Calu3 (cell line): ENCODE data around the gene GDPD5. TPM values are rescaled to one million over a fixed set of nuclear protein-coding genes. Genes with fewer than 3 reads are reported as not detected.

Source experiments
- BruUV-seq: library from RNA; stranded (reverse); fragments of 400-500 nt; replicated peaks from 2 replicates; lab custom pipeline; 2021; lab: Mats Ljungman, UMichigan
- CTCF ChIA-PET: fragments of 300-600 bp; sonication (Branson Sonifier 250); formaldehyde crosslinking; loops from one replicate; lab custom pipeline; 2022; ENCODE audit warnings: antibody characterized with exemption; lab: Charles Lee
- DNase-seq: peaks from one replicate; pipeline ENCODE4 v3.0.0; 2022
- H3K27ac Mint-ChIP-seq: one replicate; pipeline ENCODE4 v1.8.0; 2022; ENCODE audit warnings: mixed read lengths; ENCODE audit not compliant: unreplicated experiment
- H3K27me3 Mint-ChIP-seq: one replicate; pipeline ENCODE4 v1.8.0; 2022; ENCODE audit warnings: mixed read lengths; ENCODE audit not compliant: unreplicated experiment
- H3K36me3 Mint-ChIP-seq: one replicate; pipeline ENCODE4 v1.8.0; 2022; ENCODE audit warnings: mild to moderate bottlenecking, moderate library complexity, mixed read lengths; ENCODE audit not compliant: insufficient read depth, unreplicated experiment
- H3K4me1 Mint-ChIP-seq: one replicate; pipeline ENCODE4 v1.8.0; 2022; ENCODE audit warnings: mild to moderate bottlenecking, low read depth, mixed read lengths; ENCODE audit not compliant: unreplicated experiment
- H3K4me3 Mint-ChIP-seq: one replicate; pipeline ENCODE4 v1.8.0; 2022; ENCODE audit warnings: mild to moderate bottlenecking, low read depth, moderate library complexity, mixed read lengths; ENCODE audit not compliant: unreplicated experiment
- H3K9me3 Mint-ChIP-seq: one replicate; pipeline ENCODE4 v1.8.0; 2022; ENCODE audit warnings: low read depth, mixed read lengths; ENCODE audit not compliant: unreplicated experiment
- CTCF ChIP-seq: fragments of 200-600 bp; IDR thresholded peaks from one replicate; pipeline ENCODE4 v1.8.0; 2022; ENCODE audit warnings: antibody characterized with exemption; ENCODE audit not compliant: unreplicated experiment
- intact Hi-C: fragments of 100-400 bp; cut with micrococcal nuclease; formaldehyde crosslinking; loops from one replicate; pipeline ENCODE4 v1.10.0; 2022; ENCODE audit not compliant: unreplicated experiment
- total RNA-seq: library from RNA; stranded (reverse); gene quantifications from 2 replicates; pipeline ENCODE4 v1.2.3, GENCODE V29; 2022

Gene GDPD5
- total RNA-seq, 1 experiment from 2014 or later, result 7.0 TPM

DNA sequence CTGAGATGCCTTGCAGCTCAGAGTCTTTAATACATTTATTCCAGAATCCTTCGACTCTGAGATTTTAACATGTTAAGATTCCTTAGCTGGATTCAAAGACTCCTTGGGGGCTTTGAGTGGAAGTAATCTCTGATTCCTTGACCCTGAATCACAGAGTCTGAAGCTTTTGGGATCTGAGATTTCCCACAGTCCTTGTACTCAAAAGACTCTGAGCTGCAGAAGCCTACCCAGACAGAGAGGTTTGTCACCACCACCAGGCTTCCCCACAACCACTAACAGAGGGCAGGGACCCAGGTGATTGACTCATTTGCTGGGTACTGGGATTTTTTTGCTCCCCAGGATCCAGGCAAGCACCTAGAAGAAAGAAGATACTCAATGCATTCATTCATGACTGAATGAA lies 34.9 kb upstream of the GDPD5 start:
- no peaks in the 10 kb centered on the region for H3K9me3 Mint-ChIP-seq
- no peak for DNase-seq
- TF ChIP-seq CTCF, result no peak
- H3K27me3 Mint-ChIP-seq, result no peaks in the 10 kb centered on the region
- CTCF ChIA-PET, result interaction anchor here (0.6 to 0.8 kb wide), 3 partner anchors 27 to 421 kb away, joined by 3 to 7 read pairs (median 4); no protein-coding TSS in a partner anchor
- BruUV-seq, result no TSS peak
- no peak overlapping the region for H3K4me3 Mint-ChIP-seq
- H3K27ac Mint-ChIP-seq, result no peak overlapping the region
- H3K4me1 Mint-ChIP-seq, result peaks cover 17% of the 10 kb centered on the region
- H3K36me3 Mint-ChIP-seq, result peaks cover 35% of the 10 kb centered on the region
- intact Hi-C loops, result no loop called here

DNA sequence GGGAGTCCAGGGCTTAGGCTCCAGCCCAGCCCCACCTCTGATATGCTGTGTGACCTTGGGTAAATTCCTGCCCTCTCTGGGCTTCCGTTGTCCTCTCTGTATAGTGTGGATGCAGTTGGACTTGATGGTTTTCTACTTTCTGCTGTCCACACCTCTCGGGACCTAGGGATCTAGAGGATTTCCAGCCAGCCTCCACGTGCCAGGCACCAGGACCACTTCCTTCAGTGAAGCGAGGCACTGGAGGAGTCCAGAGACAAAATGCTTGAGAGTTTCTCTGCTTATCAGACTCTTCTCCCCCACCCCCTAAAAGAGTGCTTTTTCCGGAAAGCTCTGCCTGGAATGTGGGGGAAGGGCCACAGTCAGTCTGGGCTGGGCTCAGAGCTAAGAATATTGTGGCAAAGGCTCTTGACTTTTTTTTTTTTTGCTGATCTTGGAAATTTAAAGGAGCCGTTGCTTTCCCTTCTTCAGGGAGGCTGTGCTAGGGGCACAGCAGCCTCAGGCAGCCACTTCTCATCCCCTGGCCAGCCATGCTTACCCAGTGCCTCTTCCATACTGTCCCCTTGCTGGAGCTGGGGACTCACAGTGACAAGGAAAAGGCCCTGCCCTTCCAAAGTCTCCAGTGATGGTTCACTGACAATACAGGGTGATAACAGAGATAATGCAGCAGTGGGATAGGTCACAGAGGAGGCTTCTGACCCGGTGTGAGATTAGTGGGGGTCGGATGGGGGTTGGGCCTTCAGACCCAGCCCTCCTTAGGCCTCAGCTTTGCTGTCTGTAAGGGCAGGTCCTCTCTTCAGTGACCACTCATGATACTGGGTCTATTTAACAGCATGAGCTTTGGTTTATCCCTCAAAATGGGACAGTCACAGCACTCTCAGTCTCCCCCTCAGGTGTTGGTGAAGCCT lies 33.5 kb upstream of the GDPD5 start:
- no peak for TF ChIP-seq CTCF
- H3K9me3 Mint-ChIP-seq, result no peaks in the 10 kb centered on the region
- no TSS peak for BruUV-seq

GRCh38 chr11:75557666-75558494 lies 32.1 kb upstream of the GDPD5 start:
- DNase-seq, result no peak
- peaks cover 7% of the 10 kb centered on the region for H3K4me1 Mint-ChIP-seq

More for the DNA sequence above, 33.5 kb upstream of the GDPD5 start:
- Mint-ChIP-seq H3K27me3 (no peaks in the 10 kb centered on the region), H3K27ac (no peak overlapping the region), H3K36me3 (peaks cover 26% of the 10 kb centered on the region), H3K4me1 (peaks cover 17% of the 10 kb centered on the region), H3K4me3 (no peak overlapping the region)
- DNase-seq, result no peak
- intact Hi-C loops, result no loop called here
- CTCF ChIA-PET, result interaction anchor here (0.6 to 1.2 kb wide), 3 partner anchors 45 to 1332 kb away, joined by 3 to 5 read pairs (median 3); no protein-coding TSS in a partner anchor

More at GRCh38 chr11:75557666-75558494, 32.1 kb upstream of the GDPD5 start:
- no peaks in the 10 kb centered on the region for H3K27me3 Mint-ChIP-seq
- CTCF ChIA-PET, result no interaction called here
- TF ChIP-seq CTCF, result no peak
- H3K4me3 Mint-ChIP-seq, result no peak overlapping the region
- peaks cover 15% of the 10 kb centered on the region for H3K36me3 Mint-ChIP-seq
- BruUV-seq, result no TSS peak
- intact Hi-C loops, result no loop called here
- no peak overlapping the region for H3K27ac Mint-ChIP-seq
- H3K9me3 Mint-ChIP-seq, result no peaks in the 10 kb centered on the region
